Esophagus squamous epithelium (tissue), 5 donors: Measurements from ENCODE around the gene SMIM7. TPM values are rescaled to one million over a fixed set of nuclear protein-coding genes. Genes with fewer than 3 reads are reported as not detected.
A peak's percentile ranks its signal among the peaks of the same experiment; 100 is the strongest.

Experiments used
- DNase-seq: peaks from one replicate; lab custom pipeline; 2025; lab: John Stamatoyannopoulos, UW
- H3K27ac ChIP-seq, 4 donors: fragments of 200-600 bp; sonication (generic); one replicate each; pipeline ENCODE4 v1.5.1; 2016 to 2019; ENCODE audit warnings: mild to moderate bottlenecking in 1 of 4
- H3K27me3 ChIP-seq, 4 donors: fragments of 200-600 bp; sonication (generic); 1 replicate in 3 of 4; 2 replicates in 1 of 4; pipeline versions ENCODE4 v1.5.1 to v1.6.0; 2017 to 2021; ENCODE audit warnings: antibody characterized with exemption in 1 of 4
- H3K36me3 ChIP-seq, 3 donors: fragments of 200-600 bp; sonication (generic); one replicate each; pipeline ENCODE4 v1.5.1; 2016 to 2019
- H3K4me1 ChIP-seq, 3 donors: fragments of 200-600 bp; sonication (generic); one replicate each; pipeline ENCODE4 v1.5.1; 2017 to 2019
- H3K4me3 ChIP-seq, 4 donors: fragments of 200-600 bp; sonication (generic); 1 replicate in 3 of 4; 2 replicates in 1 of 4; pipeline ENCODE4 v1.5.1; 2016 to 2019; ENCODE audit warnings: mild to moderate bottlenecking in 2 of 4, moderate library complexity in 1 of 4
- H3K9me3 ChIP-seq, 3 donors: fragments of 200-600 bp; sonication (generic); one replicate each; pipeline ENCODE4 v1.5.1; 2016 to 2019
- CTCF ChIP-seq, 6 experiments: fragments of 450-650 bp in 4 of 6; fragments of 200-600 bp in 2 of 6; sonication (generic) in 2 of 6; IDR thresholded peaks; one replicate each; pipeline ENCODE4 v1.5.1; 2016 to 2019; ENCODE audit warnings: antibody characterized with exemption in 6 of 6, mild to moderate bottlenecking in 4 of 6, moderate library complexity in 4 of 6
- POLR2A ChIP-seq, 4 donors: fragments of 450-650 bp; IDR thresholded peaks; one replicate each; pipeline ENCODE4 v1.6.1; 2017; ENCODE audit warnings: antibody characterized with exemption in 4 of 4, mild to moderate bottlenecking in 4 of 4, moderate library complexity in 3 of 4
- WGBS, 2 donors: methylation state at CpG; one replicate each; pipeline ENCODE4 v1.1.5; 2018; 5-methylcytosine and 5-hydroxymethylcytosine counted together
- intact Hi-C: fragments of 100-400 bp; cut with DNase I; formaldehyde crosslinking; loops from one replicate; pipeline ENCODE4 v1.15.0; 2022
- total RNA-seq, 4 donors: library from RNA; depleted of rRNA; stranded (reverse); fragments of >200 nt; gene quantifications; one replicate each; pipeline ENCODE4 v1.1.0, GENCODE V29; 2016
- donor health status: DM: yes; HTN: yes; CAD: no.

SMIM7 gene
- total RNA-seq, 4 donors from 2014 or later = 54.0 to 89.5 (median 66.3) TPM

GRCh38 chr19:16650821-16651220, 9.1 kb downstream of the SMIM7 start:
- no peaks in the 10 kb centered on the region for H3K9me3 ChIP-seq
- TF ChIP-seq CTCF (IDR thresholded peaks at IDR 0.05) (no peak), POLR2A (IDR thresholded peaks at IDR 0.05) (no peak)
- no peak overlapping the region for H3K27ac ChIP-seq
- WGBS, 2 donors = 73 to 77% methylated on average over 2 of the region's 2 CpGs
- peaks cover 15 to 96% (median 35%) of the 10 kb centered on the region in 3 donors for H3K36me3 ChIP-seq
- H3K4me3 ChIP-seq = no peak overlapping the region
- H3K27me3 ChIP-seq = no peaks in the 10 kb centered on the region
- intact Hi-C loops = no loop called here
- H3K4me1 ChIP-seq = peaks cover 0 to 33% (median 7%) of the 10 kb centered on the region in 3 donors
- DNase-seq = no peak

- H3K27me3 ChIP-seq = no peaks in the 10 kb centered on the region
- TF ChIP-seq POLR2A (IDR thresholded peaks at IDR 0.05) = no peak
- TF ChIP-seq CTCF (IDR thresholded peaks at IDR 0.05) = no peak
- peaks cover 0 to 22% (median 7%) of the 10 kb centered on the region in 3 donors for H3K4me1 ChIP-seq
- peak overlapping the region in 1 of 4 donors; percentile 22 for H3K27ac ChIP-seq
- H3K4me3 ChIP-seq = no peak overlapping the region
- 39 to 42% methylated on average over 9 of the region's 9 CpGs for WGBS, 2 donors
- no peak for DNase-seq
- H3K36me3 ChIP-seq = peaks cover 13 to 96% (median 46%) of the 10 kb centered on the region in 3 donors
- intact Hi-C loops = no loop called here
- no peaks in the 10 kb centered on the region for H3K9me3 ChIP-seq
Measured at GRCh38 chr19:16649734-16650133, 10.2 kb downstream of the SMIM7 start.

GRCh38 chr19:16645140-16645539, 14.8 kb downstream of the SMIM7 start:
- H3K36me3 ChIP-seq = peaks cover 14 to 96% (median 37%) of the 10 kb centered on the region in 3 donors

GRCh38 chr19:16641695-16642094, 18.2 kb downstream of the SMIM7 start:
- intact Hi-C loops = no loop called here
- Histone ChIP-seq H3K9me3 (no peaks in the 10 kb centered on the region), H3K36me3 (peaks cover 14 to 100% (median 40%) of the 10 kb centered on the region in 3 donors)

More at GRCh38 chr19:16645140-16645539, 14.8 kb downstream of the SMIM7 start:
- TF ChIP-seq CTCF (IDR thresholded peaks at IDR 0.05) (no peak), POLR2A (IDR thresholded peaks at IDR 0.05) (no peak)
- Histone ChIP-seq H3K4me3 (no peak overlapping the region), H3K27me3 (no peaks in the 10 kb centered on the region), H3K9me3 (no peaks in the 10 kb centered on the region), H3K27ac (no peak overlapping the region), H3K4me1 (peaks cover 0 to 11% (median 7%) of the 10 kb centered on the region in 3 donors)
- WGBS, 2 donors = 90 to 99% methylated on average over 9 of the region's 9 CpGs
- intact Hi-C loops = no loop called here
- DNase-seq = no peak

GRCh38 chr19:16640951-16641350, 19.0 kb downstream of the SMIM7 start:
- Histone ChIP-seq H3K27me3 (no peaks in the 10 kb centered on the region), H3K9me3 (no peaks in the 10 kb centered on the region), H3K27ac (no peak overlapping the region), H3K4me3 (no peak overlapping the region), H3K36me3 (peaks cover 14 to 100% (median 36%) of the 10 kb centered on the region in 3 donors), H3K4me1 (no peaks in the 10 kb centered on the region)
- intact Hi-C loops = no loop called here
- no peak for DNase-seq
- 92 to 96% methylated on average over 1 of the region's 1 CpG for WGBS, 2 donors
- TF ChIP-seq CTCF (IDR thresholded peaks at IDR 0.05) (no peak), POLR2A (IDR thresholded peaks at IDR 0.05) (no peak)

More at GRCh38 chr19:16641695-16642094, 18.2 kb downstream of the SMIM7 start:
- Histone ChIP-seq H3K4me1 (no peaks in the 10 kb centered on the region), H3K27me3 (no peaks in the 10 kb centered on the region), H3K4me3 (no peak overlapping the region), H3K27ac (no peak overlapping the region)
- WGBS, 2 donors = 90 to 92% methylated on average over 6 to 10 of the region's 10 CpGs
- TF ChIP-seq POLR2A (IDR thresholded peaks at IDR 0.05) (no peak), CTCF (IDR thresholded peaks at IDR 0.05) (no peak)
- no peak for DNase-seq
